Measurements from ENCODE around the gene AKAP9. TPM values are rescaled to one million over a fixed set of nuclear protein-coding genes. Genes with fewer than 3 reads are reported as not detected.
"Not testable (repeated sequence)": the region's sequence is repeated elsewhere in the genome, so short reads cannot be mapped to it uniquely, and the experiment has no call there.

Gene AKAP9
- total RNA-seq, 1 experiment from 2014 or later: 12.9 TPM

DNA sequence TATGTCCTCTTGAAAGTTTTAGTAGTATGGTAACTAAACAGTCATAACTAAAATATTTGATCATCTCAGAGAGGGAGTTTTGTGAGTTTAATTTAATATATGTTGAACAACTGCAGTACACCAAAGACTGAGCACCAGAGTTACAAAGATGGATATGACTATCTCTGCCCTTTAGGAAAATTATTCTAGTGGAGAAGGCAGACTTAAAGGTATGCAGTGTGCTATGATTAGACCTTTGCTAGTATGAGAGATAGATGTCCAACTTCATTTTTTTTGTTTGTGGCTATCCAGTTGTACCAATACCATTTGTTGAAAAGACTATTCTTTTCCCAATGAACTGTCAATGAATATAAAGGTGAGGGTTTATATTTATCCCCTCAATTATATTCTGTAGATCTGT is 33.4 kb downstream of the AKAP9 start:
- no peaks in the 10 kb centered on the region for H3K9me3 ChIP-seq
- no peak for DNase-seq
- H3K36me3 ChIP-seq: no peaks in the 10 kb centered on the region
- H3K27me3 ChIP-seq: no peaks in the 10 kb centered on the region
- no peak overlapping the region for H3K4me3 ChIP-seq

DNA sequence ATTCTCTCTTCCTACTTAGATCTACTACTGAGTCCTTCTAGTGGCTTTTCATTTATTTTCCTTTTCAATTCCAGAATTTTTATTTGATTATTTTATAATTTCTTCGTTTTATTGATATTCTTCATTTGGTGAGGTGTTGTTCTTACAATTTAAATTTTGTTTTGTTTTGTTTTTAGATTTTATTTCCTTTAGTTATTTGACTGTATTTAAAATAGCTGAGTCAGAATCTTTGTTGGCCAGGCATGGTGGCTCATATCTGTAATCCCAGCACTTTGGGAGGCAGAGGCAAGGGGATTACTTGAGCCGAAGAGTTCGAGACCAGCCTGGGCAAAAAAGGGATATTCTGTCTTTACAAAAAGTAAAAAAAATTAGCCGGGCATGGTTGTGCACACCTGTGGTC is 36.1 kb downstream of the AKAP9 start:
- H3K36me3 ChIP-seq: no peaks in the 10 kb centered on the region
- H3K9me3 ChIP-seq: no peaks in the 10 kb centered on the region
- no peak overlapping the region for H3K4me3 ChIP-seq
- no peak for DNase-seq
- no peaks in the 10 kb centered on the region for H3K27me3 ChIP-seq

DNA sequence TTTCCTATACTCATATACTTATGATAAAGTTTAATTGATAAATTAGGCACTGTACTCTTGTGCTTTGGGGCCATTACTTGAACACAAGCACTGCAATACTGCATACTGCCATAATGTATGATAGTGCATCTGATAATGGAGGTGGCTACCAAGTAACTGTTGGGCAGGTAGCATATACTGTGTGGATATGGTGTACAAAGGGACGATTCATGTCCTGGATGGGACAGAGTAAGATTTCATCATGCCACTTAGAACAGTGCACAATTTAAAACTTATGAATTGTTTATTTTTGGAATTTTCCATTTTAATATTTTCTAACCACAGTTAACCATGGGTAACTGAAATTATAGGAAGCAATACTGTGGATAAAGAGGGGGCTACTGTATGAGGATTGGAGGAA is 38.9 kb downstream of the AKAP9 start:
- no peaks in the 10 kb centered on the region for H3K9me3 ChIP-seq
- no peaks in the 10 kb centered on the region for H3K27me3 ChIP-seq
- DNase-seq: no peak
- H3K4me3 ChIP-seq: no peak overlapping the region
- no peaks in the 10 kb centered on the region for H3K36me3 ChIP-seq

DNA sequence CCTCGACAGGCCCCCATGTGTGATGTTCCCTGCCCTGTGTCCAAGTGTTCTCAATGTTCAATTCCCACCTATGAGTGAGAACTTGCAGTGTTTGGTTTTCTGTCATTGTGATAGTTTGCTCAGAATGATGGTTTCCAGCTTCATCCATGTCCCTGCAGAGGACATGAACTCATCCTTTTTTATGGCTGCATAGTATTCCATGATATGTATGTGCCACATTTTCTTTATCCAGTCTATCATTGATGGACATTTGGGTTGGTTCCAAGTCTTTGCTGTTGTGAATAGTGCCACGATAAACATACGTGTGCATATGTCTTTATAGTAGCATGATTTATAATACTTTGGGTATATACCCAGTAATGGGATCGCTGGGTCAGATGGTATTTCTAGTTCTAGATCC is 41.7 kb downstream of the AKAP9 start:
- H3K9me3 ChIP-seq, DNase-seq, H3K36me3 ChIP-seq, H3K4me3 ChIP-seq, H3K27me3 ChIP-seq: not testable (repeated sequence)

DNA sequence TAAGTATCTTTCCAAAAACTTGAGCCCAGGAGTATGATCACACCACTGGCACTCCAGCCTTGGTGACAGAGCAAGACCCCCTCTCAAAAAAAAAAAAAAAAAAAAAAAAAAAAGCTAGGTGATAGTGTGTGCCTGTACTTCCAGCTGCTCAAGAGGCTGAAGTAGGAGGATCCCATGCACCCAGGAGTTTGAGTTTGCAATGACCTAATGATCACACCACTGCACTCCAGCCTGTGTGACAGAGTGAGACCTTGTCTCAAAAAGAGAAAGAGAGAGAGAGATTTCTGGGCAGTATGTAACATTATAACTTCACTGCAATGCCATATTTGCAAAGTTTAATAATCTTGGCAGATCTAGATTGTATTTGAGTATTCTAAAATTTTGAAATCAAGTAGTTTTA is 47.6 kb downstream of the AKAP9 start:
- DNase-seq: no peak
- H3K9me3 ChIP-seq: no peaks in the 10 kb centered on the region
- H3K27me3 ChIP-seq: no peaks in the 10 kb centered on the region
- no peaks in the 10 kb centered on the region for H3K36me3 ChIP-seq
- H3K4me3 ChIP-seq: no peak overlapping the region

DNA sequence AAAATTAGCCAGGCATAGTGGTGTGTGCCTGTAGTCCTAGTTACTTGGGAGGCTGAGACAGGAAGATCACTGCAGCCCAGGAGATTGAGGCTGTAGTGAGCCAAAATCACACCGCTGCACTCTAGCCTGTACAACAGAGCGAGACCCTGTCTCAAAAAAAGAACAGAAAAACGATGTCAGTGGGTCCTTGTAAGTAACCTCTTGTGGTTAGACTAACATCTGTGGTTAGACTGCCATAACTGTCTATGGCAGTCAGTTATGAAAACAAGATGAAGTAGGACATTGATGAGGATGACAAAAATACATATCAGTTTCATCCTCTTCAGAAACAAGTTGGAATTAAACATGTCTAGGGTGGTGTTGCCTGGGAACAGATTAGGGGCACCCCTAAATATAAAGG is 53.3 kb downstream of the AKAP9 start:
- Histone ChIP-seq H3K27me3 (no peaks in the 10 kb centered on the region), H3K9me3 (no peaks in the 10 kb centered on the region), H3K4me3 (no peak overlapping the region), H3K36me3 (peaks cover 5% of the 10 kb centered on the region)
- no peak for DNase-seq

DNA sequence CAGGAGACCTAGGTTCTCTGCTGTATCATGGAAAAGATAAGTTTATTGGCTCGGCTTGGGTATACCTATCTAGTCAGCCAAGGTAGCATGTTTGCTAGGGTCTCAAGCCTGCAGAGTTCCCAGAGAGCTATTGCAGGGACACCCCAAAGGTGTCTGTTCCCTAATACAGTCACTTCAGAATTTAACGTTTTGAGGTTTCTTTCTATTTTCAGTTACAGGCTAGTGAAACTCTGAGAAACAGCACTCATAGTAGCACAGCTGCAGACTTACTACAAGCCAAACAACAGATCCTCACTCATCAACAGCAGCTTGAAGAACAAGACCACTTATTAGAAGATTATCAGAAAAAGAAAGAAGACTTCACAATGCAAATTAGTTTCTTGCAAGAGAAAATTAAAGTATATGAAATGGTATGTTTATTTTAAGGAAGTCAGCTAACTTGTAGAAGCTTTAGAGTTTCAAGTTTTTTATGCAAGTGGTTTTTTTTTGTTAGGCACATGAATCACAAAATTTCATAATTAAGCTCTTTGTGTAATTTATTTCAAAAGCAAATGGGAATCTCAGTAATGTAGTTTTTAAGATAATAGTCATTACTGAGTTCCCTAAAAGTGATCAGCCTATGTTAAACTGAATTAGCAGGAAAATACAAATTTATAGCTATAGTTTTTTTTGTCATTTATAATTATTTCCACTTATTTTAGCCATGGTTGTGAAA is 54.9 kb downstream of the AKAP9 start:
- no peaks in the 10 kb centered on the region for H3K27me3 ChIP-seq
- no peak overlapping the region for H3K4me3 ChIP-seq
- H3K9me3 ChIP-seq: no peaks in the 10 kb centered on the region
- no peak for DNase-seq
- peaks cover 5% of the 10 kb centered on the region for H3K36me3 ChIP-seq

DNA sequence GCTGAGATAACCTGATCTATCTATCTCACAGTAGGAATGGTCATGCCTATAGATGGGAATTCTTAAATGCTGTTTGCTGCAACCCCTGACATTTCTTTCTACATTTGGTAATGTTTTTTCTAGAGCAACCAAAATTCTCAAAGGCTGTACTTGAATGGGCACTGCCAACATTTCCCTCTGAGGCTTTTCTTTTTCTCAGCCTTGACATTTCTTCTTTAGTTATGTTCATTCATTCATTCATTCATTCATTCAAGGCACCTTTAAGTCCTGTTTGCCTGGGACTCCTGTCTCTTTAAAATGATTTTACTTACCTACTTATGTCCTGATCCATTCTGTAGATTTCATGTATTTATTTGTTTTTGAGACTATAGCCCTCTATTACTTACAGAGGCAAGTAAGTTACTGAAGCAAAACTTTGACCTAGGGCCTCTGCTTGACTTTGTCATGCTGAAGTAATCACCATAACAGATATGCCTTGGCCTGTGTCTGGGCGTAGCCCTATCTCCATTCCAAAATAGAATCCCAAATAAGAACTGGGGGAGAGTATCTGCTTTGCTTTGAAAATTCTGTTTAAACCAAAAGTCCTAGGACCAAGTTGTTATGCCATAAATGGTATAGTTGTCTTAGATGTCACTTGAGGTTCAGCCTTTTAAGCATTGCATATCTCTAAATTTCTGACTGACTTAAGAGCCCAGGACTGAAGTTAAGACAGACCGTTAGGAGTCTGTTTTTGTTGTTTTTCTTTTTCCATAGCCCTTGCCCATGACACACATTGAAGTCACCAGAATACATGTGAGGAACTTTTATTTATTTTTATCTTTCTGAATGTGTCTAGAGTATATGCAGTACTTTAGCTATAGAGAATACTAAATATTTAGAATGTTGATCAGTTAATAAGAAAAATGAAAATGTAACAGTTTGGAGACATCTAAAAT is 59.2 kb downstream of the AKAP9 start:
- Histone ChIP-seq H3K27me3 (no peaks in the 10 kb centered on the region), H3K9me3 (no peaks in the 10 kb centered on the region), H3K36me3 (peaks cover 13% of the 10 kb centered on the region), H3K4me3 (no peak overlapping the region)
- no peak for DNase-seq

DNA sequence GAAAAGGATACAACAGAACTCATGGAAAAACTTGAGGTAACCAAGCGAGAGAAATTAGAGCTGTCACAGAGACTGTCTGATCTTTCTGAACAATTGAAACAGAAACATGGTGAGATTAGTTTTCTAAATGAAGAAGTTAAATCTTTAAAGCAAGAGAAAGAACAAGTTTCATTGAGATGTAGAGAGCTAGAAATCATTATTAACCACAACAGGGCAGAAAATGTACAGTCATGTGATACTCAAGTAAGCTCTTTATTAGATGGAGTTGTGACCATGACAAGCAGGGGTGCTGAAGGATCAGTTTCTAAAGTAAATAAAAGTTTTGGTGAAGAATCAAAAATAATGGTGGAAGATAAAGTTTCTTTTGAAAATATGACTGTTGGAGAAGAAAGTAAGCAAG is 62.1 kb downstream of the AKAP9 start:
- no peaks in the 10 kb centered on the region for H3K27me3 ChIP-seq
- no peak overlapping the region for H3K4me3 ChIP-seq
- H3K36me3 ChIP-seq: peaks cover 8% of the 10 kb centered on the region
- no peaks in the 10 kb centered on the region for H3K9me3 ChIP-seq
- no peak for DNase-seq

DNA sequence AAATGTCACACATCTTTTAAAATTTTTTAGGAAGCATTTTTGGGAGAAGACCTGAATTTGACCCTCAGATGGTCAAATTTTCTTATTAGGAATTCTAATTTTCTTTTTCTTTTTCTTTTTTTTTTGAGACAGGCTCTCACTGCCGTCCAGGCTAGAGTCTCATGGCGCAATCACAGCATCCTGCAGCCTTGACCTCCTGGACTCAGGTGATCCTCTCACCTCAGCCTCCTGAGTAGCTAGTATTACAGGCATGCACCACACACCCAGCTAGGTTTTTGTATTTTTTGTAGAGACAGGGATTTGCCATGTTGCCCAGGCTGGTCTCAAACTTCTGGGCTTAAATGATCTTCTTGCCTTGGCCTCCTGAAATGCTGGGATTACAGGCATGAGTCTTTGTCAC is 65.4 kb downstream of the AKAP9 start:
- Histone ChIP-seq H3K9me3 (no peaks in the 10 kb centered on the region), H3K36me3 (peaks cover 7% of the 10 kb centered on the region), H3K27me3 (no peaks in the 10 kb centered on the region), H3K4me3 (no peak overlapping the region)
- DNase-seq: no peak

DNA sequence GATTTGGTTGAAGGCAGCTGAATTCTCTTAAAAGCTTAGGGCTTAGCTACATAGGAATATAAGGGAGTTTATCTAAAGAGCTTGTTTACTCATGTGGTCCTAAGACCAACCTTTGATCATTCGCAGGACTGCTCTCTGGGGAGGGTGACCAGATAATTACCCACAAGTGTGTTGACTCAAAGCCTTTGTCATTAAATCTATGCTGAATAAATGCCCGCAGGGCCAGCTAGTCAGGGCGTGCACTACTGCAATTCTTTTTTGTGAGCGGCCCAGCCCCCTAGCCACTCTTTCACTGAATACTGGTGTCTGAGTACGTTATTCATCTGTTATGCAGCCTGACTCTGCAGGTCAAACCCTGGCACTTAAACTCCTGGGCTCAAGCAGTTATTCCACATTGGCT is 69.6 kb downstream of the AKAP9 start:
- Histone ChIP-seq H3K4me3 (no peak overlapping the region), H3K9me3 (no peaks in the 10 kb centered on the region), H3K27me3 (no peaks in the 10 kb centered on the region), H3K36me3 (no peaks in the 10 kb centered on the region; the same call in 1 of the 2 replicates)
- no peak for DNase-seq

DNA sequence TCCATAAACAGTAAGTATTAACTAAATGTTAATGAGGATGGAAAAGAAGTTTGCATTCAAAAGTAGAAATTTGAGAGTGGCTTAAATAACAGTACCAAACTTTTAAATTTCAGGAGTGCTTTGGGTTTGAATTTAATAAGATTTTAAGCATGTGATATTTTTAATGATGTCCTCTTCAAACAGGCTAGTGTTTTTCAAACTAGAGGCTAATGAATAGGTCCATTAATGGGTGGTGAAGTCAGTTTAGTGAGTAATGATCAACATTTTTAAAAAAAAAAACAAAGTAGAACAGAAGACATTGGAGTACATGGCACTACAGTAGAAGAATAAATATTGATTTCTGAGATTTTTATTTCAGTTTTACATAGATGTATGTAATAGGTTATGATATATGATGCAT is 72.9 kb downstream of the AKAP9 start:
- Histone ChIP-seq H3K9me3 (no peaks in the 10 kb centered on the region), H3K27me3 (no peaks in the 10 kb centered on the region), H3K36me3 (peaks cover 2% of the 10 kb centered on the region; the same call in 1 of the 2 replicates), H3K4me3 (no peak overlapping the region)
- DNase-seq: no peak

DNA sequence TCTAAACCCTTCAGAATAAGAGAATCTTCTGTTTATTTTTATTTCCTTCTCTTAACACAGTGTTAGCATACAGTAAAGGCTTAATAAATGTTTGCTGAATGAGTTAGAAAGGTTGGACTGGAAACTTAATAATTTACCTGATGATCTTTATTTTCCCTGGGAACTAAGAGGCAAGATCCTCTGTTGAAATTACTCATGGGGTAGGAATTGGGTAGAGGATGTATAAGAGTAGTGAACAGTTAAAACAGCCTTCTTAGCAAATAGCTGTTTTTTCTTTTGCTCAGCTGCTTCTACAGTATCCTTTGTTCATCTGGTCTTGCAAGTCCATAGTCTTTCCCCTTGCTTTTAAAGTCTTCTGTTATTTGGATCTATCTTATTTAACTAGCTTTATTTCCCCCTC is 80.0 kb downstream of the AKAP9 start:
- DNase-seq: no peak
- Histone ChIP-seq H3K4me3 (no peak overlapping the region), H3K27me3 (no peaks in the 10 kb centered on the region), H3K36me3 (peaks cover 7% of the 10 kb centered on the region; the same call in 1 of the 2 replicates), H3K9me3 (no peaks in the 10 kb centered on the region)

DNA sequence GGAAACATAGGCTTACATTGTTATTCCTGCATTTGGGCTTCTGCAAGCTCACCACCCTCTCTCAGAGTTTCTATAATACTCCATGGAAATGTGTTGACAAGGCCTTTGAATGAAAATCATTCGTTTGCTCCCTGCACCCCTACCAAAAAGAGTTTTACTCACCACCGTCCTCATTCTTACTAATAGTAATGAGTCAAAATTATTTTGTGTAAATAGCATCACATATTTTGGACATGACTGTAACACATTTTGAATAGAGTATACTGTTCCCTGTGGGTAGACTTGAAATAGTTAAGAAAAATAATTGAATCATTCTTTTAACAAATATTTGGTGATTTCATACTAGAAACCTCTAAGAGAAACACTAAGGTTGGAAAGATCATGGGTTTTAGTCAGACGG is 84.6 kb downstream of the AKAP9 start:
- H3K27me3 ChIP-seq: no peaks in the 10 kb centered on the region
- DNase-seq: peak; percentile 17
- H3K9me3 ChIP-seq: no peaks in the 10 kb centered on the region
- peaks cover 10% of the 10 kb centered on the region for H3K36me3 ChIP-seq
- H3K4me3 ChIP-seq: no peak overlapping the region

DNA sequence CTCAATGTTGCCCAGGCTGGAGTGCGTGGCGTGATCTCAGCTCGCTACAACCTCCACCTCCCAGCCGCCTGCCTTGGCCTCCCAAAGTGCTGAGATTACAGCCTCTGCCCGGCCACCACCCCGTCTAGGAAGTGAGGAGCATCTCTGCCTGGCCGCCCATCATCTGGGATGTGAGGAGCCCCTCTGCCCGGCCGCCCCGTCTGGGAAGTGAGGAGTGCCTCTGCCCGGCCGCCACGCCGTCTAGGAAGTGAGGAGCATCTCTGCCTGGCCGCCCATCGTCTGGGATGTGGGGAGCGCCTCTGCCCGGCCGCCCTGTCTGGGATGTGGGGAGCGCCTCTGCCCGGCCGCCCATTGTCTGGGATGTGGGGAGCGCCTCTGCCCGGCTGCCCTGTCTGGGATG is 86.0 kb downstream of the AKAP9 start:
- not testable (repeated sequence) for H3K4me3 ChIP-seq, H3K9me3 ChIP-seq, H3K27me3 ChIP-seq, DNase-seq
- H3K36me3 ChIP-seq: peaks cover 12% of the 10 kb centered on the region

DNA sequence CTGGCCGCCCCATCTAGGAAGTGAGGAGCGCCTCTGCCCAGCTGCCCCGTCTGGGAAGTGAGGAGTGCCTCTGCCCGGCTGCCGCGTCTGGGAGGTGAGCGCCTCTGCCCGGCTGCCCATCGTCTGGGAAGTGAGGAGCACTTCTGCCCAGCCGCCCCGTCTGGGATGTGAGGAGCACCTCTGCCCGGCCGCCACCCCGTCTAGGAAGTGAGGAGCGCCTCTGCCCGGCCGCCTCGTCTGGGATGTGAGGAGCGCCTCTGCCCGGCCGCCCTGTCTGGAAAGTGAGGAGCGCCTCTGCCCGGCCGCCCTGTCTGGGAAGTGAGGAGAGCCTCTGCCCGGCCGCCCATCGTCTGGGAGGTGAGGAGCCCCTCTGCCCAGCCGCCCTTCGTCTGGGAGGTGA is 86.5 kb downstream of the AKAP9 start:
- not testable (repeated sequence) for H3K4me3 ChIP-seq, H3K27me3 ChIP-seq, DNase-seq, H3K9me3 ChIP-seq
- peaks cover 15% of the 10 kb centered on the region for H3K36me3 ChIP-seq

DNA sequence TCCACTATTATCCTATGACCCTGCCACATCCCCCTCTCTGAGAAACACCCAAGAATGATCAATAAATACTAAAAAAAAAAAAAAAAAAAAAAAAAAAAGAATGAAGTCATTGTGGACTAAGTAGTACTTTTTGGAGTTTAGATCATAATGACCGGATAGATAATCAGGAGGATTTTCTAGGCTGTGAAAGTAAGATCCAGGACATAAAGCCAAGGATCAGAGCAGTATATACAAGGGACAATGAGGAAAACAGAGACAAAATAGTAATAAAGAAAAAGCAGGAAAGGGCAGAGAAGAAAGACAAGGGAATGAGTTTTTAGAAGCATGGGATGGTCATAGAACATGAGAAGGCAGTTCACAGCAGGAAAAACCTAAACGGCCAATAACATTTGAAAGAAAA is 87.6 kb downstream of the AKAP9 start:
- no peaks in the 10 kb centered on the region for H3K9me3 ChIP-seq
- H3K4me3 ChIP-seq: no peak overlapping the region
- H3K36me3 ChIP-seq: peaks cover 11% of the 10 kb centered on the region
- H3K27me3 ChIP-seq: no peaks in the 10 kb centered on the region
- no peak for DNase-seq

DNA sequence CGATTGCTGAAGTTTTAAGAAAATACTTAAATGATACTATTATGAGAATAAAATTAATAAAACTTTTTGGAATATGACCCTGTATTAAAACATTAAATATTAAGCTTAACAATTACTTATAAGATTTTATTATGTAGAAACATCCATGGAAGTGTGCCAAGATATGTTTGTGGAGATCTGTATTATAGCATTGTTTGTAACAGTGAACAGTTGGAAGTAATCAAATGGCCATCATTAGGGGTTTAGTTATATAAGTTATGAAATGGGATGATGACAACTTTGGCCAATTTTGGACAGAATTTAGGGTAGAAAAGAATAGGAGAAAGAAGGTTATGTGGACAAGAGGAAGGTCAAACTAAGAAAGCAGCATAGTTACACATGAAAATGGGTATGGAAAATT is 88.0 kb downstream of the AKAP9 start:
- Histone ChIP-seq H3K9me3 (no peaks in the 10 kb centered on the region), H3K27me3 (no peaks in the 10 kb centered on the region), H3K4me3 (no peak overlapping the region), H3K36me3 (peaks cover 9% of the 10 kb centered on the region)
- no peak for DNase-seq
